ENCODE data around the gene DRAM2.
A peak's percentile ranks its signal among the peaks of the same experiment; 100 is the strongest.

Gene DRAM2
- total RNA-seq, result 26.1 to 37.7 (median 27.0) reads per million in 3 donors

DNA sequence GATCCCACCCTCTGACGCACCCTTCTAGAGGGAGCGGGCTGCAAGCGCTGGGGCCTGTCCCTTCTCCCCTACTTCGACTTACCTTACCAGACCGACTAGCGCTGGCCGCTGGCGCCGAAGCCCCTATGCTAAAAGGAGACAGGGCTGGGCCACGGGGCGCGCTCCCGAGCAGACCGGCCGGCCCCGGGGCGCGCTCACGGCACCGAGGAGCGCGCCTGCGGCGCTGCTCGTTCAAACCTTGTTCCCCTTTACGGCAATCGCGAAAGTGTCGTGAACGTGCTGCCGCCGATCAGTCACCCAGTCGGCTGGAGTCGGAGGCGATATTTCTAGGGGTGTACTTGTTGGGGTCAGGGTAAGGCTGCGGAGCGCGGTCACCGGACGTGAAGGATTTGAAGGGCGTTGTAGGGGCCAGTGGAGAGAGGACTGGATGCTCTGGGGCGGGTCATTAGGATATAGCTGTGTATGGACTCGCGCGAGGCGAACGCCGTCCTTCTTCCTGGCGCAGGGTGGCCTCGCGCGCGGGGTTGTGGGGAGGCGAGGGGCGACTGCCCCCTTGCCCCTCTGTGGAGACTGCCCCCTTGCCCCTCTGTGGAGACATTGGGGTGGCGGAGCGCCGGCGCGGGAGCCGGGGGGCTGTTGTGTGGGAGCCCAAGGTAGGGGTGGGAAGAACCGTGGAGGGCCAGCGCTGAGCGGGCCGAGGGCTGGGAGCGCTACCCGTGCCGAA lies at the start of gene DRAM2, which contains the start of gene CEPT1:
TSS of gene DRAM2 (minus strand) at position 138 of the 724 bp plus-strand sequence. CDS start 8,539 bp downstream, outside the sequence.
TSS of gene CEPT1 (plus strand) at position 268 of the 724 bp plus-strand sequence. CDS start 7,492 bp downstream, outside the sequence.
- Histone ChIP-seq H3K27me3 (replicated peaks; ENCODE audit: control insufficient read depth, insufficient read depth, low read length, poor library complexity, severe bottlenecking) (no peaks in the 10 kb centered on the region), H3K4me3 (ENCODE audit: insufficient read depth, low read depth, low read length, poor library complexity, severe bottlenecking) (peak within 1 kb of the TSS; percentile 92), H3K4me1 (ENCODE audit: control insufficient read depth, insufficient read depth, low read length, poor library complexity, severe bottlenecking) (peaks cover 12% of the 10 kb centered on the region), H3K36me3 (ENCODE audit: control insufficient read depth, insufficient read depth, low read length) (peaks cover 7% of the 10 kb centered on the region), H3K27ac (ENCODE audit: insufficient read depth, low read length, poor library complexity, severe bottlenecking) (peak within 1 kb of the TSS; percentile 90), H3K9me3 (ENCODE audit: control insufficient read depth, low read length) (no peaks in the 10 kb centered on the region)
- DNase-seq, result peak; percentile 77 to 85 (median 82)

DNA sequence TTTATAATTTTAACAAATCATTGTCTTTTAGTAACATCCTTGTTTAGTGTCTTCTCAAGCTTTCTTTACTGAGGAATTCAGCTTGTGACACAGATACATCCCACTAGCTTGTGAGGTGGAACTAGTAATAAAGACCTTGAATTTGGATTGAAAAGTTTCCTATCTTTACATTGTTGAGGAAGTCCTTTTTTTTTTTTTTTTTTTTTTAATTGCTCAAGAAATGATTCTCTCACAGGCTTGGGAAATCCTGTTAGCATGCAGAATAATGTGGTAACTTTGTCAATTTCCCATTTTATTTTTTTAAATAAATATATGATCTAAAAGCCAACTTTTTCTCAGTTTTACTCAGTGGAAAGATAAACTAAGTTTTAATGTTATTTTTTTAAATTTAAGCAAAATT lies 44.8 kb upstream of the DRAM2 start:
- H3K9me3 ChIP-seq (ENCODE audit: control insufficient read depth, low read length), result no peaks in the 10 kb centered on the region
- DNase-seq, result no peak
- peaks cover 14% of the 10 kb centered on the region for H3K4me1 ChIP-seq (ENCODE audit: control insufficient read depth, insufficient read depth, low read length, poor library complexity, severe bottlenecking)
- H3K4me3 ChIP-seq (ENCODE audit: insufficient read depth, low read depth, low read length, poor library complexity, severe bottlenecking), result no peak overlapping the region
- H3K27me3 ChIP-seq (replicated peaks; ENCODE audit: control insufficient read depth, insufficient read depth, low read length, poor library complexity, severe bottlenecking), result no peaks in the 10 kb centered on the region
- H3K36me3 ChIP-seq (ENCODE audit: control insufficient read depth, insufficient read depth, low read length), result peaks cover 47% of the 10 kb centered on the region
- H3K27ac ChIP-seq (ENCODE audit: insufficient read depth, low read length, poor library complexity, severe bottlenecking), result no peak overlapping the region

DNA sequence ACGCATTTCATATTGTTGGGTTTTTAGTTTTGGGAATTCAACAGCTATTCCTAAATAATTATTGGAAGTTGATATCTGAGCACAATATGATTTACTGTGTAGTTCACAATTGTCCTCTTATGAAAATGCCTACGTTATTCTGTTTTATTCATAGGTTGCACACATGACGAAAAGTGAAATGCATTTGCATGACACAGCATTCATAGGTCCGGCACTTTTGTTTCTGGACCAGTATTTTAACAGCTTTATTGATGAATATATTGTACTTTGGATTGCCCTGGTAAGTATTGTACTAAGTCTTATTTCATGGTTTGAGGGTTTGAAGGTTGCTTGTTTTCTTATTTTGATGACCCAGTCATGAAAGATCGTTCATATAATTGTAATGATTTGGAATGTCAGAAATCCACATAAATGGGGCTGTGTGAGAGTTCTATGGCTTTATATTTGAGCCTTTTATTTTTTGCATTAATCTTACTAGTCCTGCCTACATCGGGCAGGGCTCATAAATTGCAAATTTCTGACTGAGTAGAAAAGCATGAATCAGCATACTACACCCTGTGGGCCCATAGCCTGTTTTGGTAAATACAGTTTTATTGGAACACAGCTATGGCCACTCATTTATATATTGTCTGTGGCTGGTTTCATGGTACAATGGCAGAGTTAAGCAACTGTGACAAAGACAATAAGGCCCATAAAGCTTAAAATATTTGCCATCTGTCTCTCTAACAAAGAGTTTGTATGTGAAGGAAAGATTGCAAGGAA lies 43.6 kb upstream of the DRAM2 start:
- Histone ChIP-seq H3K27ac (ENCODE audit: insufficient read depth, low read length, poor library complexity, severe bottlenecking) (no peak overlapping the region), H3K4me1 (ENCODE audit: control insufficient read depth, insufficient read depth, low read length, poor library complexity, severe bottlenecking) (peaks cover 8% of the 10 kb centered on the region), H3K36me3 (ENCODE audit: control insufficient read depth, insufficient read depth, low read length) (peaks cover 41% of the 10 kb centered on the region), H3K4me3 (ENCODE audit: insufficient read depth, low read depth, low read length, poor library complexity, severe bottlenecking) (no peak overlapping the region), H3K9me3 (ENCODE audit: control insufficient read depth, low read length) (no peaks in the 10 kb centered on the region), H3K27me3 (replicated peaks; ENCODE audit: control insufficient read depth, insufficient read depth, low read length, poor library complexity, severe bottlenecking) (no peaks in the 10 kb centered on the region)
- DNase-seq, result no peak

DNA sequence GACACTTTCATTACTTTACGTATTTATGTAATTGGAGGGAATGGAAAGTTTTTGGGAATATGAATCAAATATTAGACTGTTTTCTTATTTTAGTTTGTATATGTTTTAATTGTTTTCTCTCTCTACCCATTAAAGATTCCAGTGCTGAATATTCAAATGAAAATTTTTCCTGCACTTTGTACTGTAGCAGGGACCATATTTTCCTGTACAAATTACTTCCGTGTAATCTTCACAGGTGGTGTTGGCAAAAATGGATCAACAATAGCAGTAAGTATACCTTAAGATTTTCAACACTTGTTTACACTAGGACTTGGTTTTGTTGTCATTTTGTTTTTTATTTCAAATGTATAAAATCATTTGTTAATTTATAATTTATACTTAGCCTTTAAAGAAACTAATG lies 42.2 kb upstream of the DRAM2 start:
- Histone ChIP-seq H3K27ac (ENCODE audit: insufficient read depth, low read length, poor library complexity, severe bottlenecking) (no peak overlapping the region), H3K36me3 (ENCODE audit: control insufficient read depth, insufficient read depth, low read length) (peaks cover 30% of the 10 kb centered on the region), H3K4me3 (ENCODE audit: insufficient read depth, low read depth, low read length, poor library complexity, severe bottlenecking) (no peak overlapping the region), H3K9me3 (ENCODE audit: control insufficient read depth, low read length) (no peaks in the 10 kb centered on the region), H3K4me1 (ENCODE audit: control insufficient read depth, insufficient read depth, low read length, poor library complexity, severe bottlenecking) (peaks cover 2% of the 10 kb centered on the region), H3K27me3 (replicated peaks; ENCODE audit: control insufficient read depth, insufficient read depth, low read length, poor library complexity, severe bottlenecking) (no peaks in the 10 kb centered on the region)
- no peak for DNase-seq

DNA sequence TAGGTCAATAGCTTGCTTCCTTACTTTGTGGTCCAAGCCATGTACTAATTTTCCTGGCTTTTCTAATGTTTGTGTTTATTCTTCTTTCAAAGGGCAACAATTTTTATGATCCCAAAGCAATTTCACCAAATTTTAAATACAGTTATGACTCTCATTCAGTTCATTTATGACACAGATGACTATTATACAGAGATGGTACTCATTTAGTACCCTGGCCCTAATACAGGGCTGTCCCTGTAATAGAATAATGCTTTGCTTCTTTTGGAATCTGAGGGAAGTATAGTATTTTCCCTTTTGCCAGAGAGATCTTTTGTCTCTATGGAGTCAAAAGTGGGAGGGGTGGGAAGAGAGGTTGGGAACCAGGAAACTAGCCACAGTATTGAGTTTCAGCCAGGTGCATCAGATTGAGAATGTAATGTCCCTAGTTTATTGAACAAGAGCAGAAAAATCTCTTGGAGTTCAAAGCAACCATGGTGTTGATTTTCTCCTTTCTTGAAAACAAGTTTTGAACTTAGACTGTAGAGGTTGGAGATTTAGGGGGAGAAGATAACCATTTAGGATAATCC lies 40.2 kb upstream of the DRAM2 start:
- Histone ChIP-seq H3K36me3 (ENCODE audit: control insufficient read depth, insufficient read depth, low read length) (peaks cover 19% of the 10 kb centered on the region), H3K4me3 (ENCODE audit: insufficient read depth, low read depth, low read length, poor library complexity, severe bottlenecking) (no peak overlapping the region), H3K27ac (ENCODE audit: insufficient read depth, low read length, poor library complexity, severe bottlenecking) (peak overlapping the region; percentile 16)

DNA sequence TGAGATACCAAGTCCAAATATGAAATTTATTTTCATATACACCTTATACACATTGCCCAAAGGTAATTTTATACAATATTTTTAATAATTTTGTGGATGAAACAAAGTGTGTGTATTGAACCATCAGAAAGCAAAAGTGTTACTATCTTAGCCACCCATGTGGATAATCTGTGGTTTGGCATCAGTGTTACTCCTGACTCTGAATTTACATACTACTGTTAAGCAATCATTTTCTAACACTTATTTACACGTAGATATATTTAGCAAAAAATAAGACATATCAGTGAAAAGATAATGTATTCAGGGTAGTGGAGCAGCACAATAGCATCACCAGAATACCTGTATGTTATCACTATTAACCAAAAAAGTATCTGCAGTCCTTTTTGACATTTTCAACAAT lies 36.8 kb upstream of the DRAM2 start:
- Histone ChIP-seq H3K36me3 (ENCODE audit: control insufficient read depth, insufficient read depth, low read length) (peaks cover 24% of the 10 kb centered on the region), H3K27me3 (replicated peaks; ENCODE audit: control insufficient read depth, insufficient read depth, low read length, poor library complexity, severe bottlenecking) (no peaks in the 10 kb centered on the region)

More for the DNA sequence above, 40.2 kb upstream of the DRAM2 start:
- H3K9me3 ChIP-seq (ENCODE audit: control insufficient read depth, low read length), result no peaks in the 10 kb centered on the region
- no peaks in the 10 kb centered on the region for H3K4me1 ChIP-seq (ENCODE audit: control insufficient read depth, insufficient read depth, low read length, poor library complexity, severe bottlenecking)
- no peaks in the 10 kb centered on the region for H3K27me3 ChIP-seq (replicated peaks; ENCODE audit: control insufficient read depth, insufficient read depth, low read length, poor library complexity, severe bottlenecking)
- DNase-seq, result no peak

DNA sequence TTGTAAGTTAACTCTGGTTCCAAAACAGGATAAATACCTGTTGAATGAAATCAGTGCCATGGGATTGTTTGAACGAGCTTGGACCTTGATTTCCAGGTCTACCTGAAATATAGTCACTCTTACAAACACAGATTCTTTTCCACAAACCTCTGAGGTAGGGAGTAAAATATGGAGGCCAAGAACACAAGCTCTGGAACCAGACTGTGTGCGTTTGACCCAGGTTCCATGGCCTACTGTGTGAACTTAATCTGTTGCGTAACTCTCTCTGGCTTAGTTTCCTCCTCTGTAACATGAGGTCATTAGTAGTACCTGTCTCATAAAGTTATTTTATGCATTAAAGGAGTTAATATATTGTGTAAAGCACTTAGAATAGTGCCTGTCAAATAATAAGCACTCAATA lies 35.5 kb upstream of the DRAM2 start:
- Histone ChIP-seq H3K9me3 (ENCODE audit: control insufficient read depth, low read length) (no peaks in the 10 kb centered on the region), H3K4me1 (ENCODE audit: control insufficient read depth, insufficient read depth, low read length, poor library complexity, severe bottlenecking) (no peaks in the 10 kb centered on the region), H3K4me3 (ENCODE audit: insufficient read depth, low read depth, low read length, poor library complexity, severe bottlenecking) (no peak overlapping the region), H3K27ac (ENCODE audit: insufficient read depth, low read length, poor library complexity, severe bottlenecking) (no peak overlapping the region), H3K36me3 (ENCODE audit: control insufficient read depth, insufficient read depth, low read length) (peaks cover 24% of the 10 kb centered on the region), H3K27me3 (replicated peaks; ENCODE audit: control insufficient read depth, insufficient read depth, low read length, poor library complexity, severe bottlenecking) (no peaks in the 10 kb centered on the region)
- DNase-seq, result no peak

More for the DNA sequence above, 36.8 kb upstream of the DRAM2 start:
- no peak for DNase-seq
- no peak overlapping the region for H3K4me3 ChIP-seq (ENCODE audit: insufficient read depth, low read depth, low read length, poor library complexity, severe bottlenecking)
- no peaks in the 10 kb centered on the region for H3K9me3 ChIP-seq (ENCODE audit: control insufficient read depth, low read length)
- no peaks in the 10 kb centered on the region for H3K4me1 ChIP-seq (ENCODE audit: control insufficient read depth, insufficient read depth, low read length, poor library complexity, severe bottlenecking)
- H3K27ac ChIP-seq (ENCODE audit: insufficient read depth, low read length, poor library complexity, severe bottlenecking), result no peak overlapping the region

DNA sequence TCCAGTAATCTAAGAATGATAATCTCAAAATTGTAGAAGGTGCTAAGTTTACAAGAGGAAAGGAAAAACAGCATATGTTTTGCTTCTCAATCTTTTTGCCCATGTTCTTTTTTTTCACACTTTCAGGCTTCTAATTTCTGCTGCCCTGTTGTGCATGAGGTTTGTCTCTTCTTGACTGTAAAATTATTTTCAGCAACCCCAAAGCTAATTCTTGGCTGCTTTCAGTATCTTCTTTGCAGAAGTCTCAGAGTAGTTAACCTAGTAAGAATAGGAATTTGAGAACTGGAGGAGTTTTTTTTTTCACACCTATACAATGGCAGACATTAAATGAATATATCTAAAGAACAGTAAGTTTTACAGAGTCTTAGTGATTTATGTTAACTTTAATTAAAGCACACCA lies 34.2 kb upstream of the DRAM2 start:
- peaks cover 17% of the 10 kb centered on the region for H3K36me3 ChIP-seq (ENCODE audit: control insufficient read depth, insufficient read depth, low read length)
- no peak overlapping the region for H3K27ac ChIP-seq (ENCODE audit: insufficient read depth, low read length, poor library complexity, severe bottlenecking)
- no peaks in the 10 kb centered on the region for H3K27me3 ChIP-seq (replicated peaks; ENCODE audit: control insufficient read depth, insufficient read depth, low read length, poor library complexity, severe bottlenecking)
- H3K4me1 ChIP-seq (ENCODE audit: control insufficient read depth, insufficient read depth, low read length, poor library complexity, severe bottlenecking), result no peaks in the 10 kb centered on the region
- H3K4me3 ChIP-seq (ENCODE audit: insufficient read depth, low read depth, low read length, poor library complexity, severe bottlenecking), result no peak overlapping the region
- no peak for DNase-seq
- no peaks in the 10 kb centered on the region for H3K9me3 ChIP-seq (ENCODE audit: control insufficient read depth, low read length)

DNA sequence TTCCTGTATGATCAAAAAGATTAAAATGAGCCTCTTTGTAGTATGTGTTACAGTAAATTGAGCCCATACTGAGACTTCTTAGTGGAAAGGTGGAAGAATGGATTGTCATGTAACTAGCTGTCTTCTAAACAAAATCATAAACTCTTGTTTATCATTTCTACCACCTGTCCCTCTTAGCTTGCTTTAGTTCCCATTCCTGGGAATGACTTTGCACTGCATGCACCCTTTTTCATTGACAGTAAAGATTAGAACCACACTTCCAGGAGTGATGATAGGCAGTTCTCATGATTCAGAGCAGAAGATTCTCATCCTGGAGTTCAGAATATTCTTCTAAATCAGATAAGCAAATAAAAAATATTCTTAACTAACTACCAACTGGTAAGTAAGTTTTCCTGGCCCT lies 32.6 kb upstream of the DRAM2 start:
- no peak overlapping the region for H3K4me3 ChIP-seq (ENCODE audit: insufficient read depth, low read depth, low read length, poor library complexity, severe bottlenecking)
- no peaks in the 10 kb centered on the region for H3K4me1 ChIP-seq (ENCODE audit: control insufficient read depth, insufficient read depth, low read length, poor library complexity, severe bottlenecking)
- H3K27me3 ChIP-seq (replicated peaks; ENCODE audit: control insufficient read depth, insufficient read depth, low read length, poor library complexity, severe bottlenecking), result no peaks in the 10 kb centered on the region
- no peak overlapping the region for H3K27ac ChIP-seq (ENCODE audit: insufficient read depth, low read length, poor library complexity, severe bottlenecking)
- no peaks in the 10 kb centered on the region for H3K9me3 ChIP-seq (ENCODE audit: control insufficient read depth, low read length)
- peaks cover 27% of the 10 kb centered on the region for H3K36me3 ChIP-seq (ENCODE audit: control insufficient read depth, insufficient read depth, low read length)
- no peak for DNase-seq

DNA sequence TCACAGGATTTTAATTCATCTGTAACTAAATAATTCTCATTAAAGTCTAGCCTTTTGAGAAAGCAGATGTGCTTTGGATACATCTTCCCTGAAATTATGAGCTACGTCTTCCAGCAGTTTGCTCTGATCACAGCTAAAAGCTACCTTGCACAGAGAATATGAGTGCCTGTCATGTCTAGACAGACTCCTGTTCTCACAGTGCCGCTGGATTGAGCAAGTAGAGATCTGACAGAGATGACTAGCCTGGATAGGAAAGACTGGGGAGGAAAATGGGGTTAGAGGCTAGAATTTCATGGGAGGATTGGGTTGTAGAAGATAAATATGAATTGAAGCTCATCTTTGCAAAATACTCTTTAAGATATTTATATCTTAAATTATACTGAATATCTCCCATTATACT lies 24.3 kb upstream of the DRAM2 start:
- Histone ChIP-seq H3K9me3 (ENCODE audit: control insufficient read depth, low read length) (no peaks in the 10 kb centered on the region), H3K27me3 (replicated peaks; ENCODE audit: control insufficient read depth, insufficient read depth, low read length, poor library complexity, severe bottlenecking) (no peaks in the 10 kb centered on the region), H3K36me3 (ENCODE audit: control insufficient read depth, insufficient read depth, low read length) (peaks cover 36% of the 10 kb centered on the region), H3K4me1 (ENCODE audit: control insufficient read depth, insufficient read depth, low read length, poor library complexity, severe bottlenecking) (no peaks in the 10 kb centered on the region), H3K27ac (ENCODE audit: insufficient read depth, low read length, poor library complexity, severe bottlenecking) (no peak overlapping the region), H3K4me3 (ENCODE audit: insufficient read depth, low read depth, low read length, poor library complexity, severe bottlenecking) (no peak overlapping the region)
- no peak for DNase-seq

All from effector memory CD4-positive, alpha-beta T cell (primary cell).